ENCODE data around the gene MYRFL.
A peak's percentile ranks its signal among the peaks of the same experiment; 100 is the strongest.

The MYRFL gene

DNA sequence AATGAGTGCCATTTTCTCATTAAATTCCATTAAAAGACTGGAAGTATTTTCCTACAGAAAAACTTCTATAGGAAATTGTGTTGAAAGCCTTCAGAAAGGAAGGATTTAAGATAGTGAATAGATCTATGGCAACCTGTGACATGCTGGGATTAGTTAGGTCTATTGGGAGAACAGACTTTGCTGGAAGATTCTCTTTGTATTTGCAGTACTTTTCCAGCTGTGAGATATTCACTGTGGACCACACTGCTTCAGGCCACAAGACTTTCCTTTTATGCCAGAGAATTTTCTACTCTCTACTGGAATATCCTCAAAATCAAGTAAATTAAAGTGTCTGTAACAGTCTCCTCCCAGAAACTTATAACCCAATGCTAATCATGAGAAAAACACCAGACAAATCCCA lies 136.2 kb downstream of the MYRFL start:
- H3K27me3 ChIP-seq (replicated peaks; ENCODE audit: control insufficient read depth, insufficient read depth, low read length) = no peaks in the 10 kb centered on the region
- H3K36me3 ChIP-seq (ENCODE audit: control insufficient read depth, insufficient read depth, low read length, severe bottlenecking) = no peaks in the 10 kb centered on the region
- no peak overlapping the region for H3K9ac ChIP-seq (ENCODE audit: low read length)
- DNase-seq (ENCODE audit: low read depth) = no peak
- H3K4me1 ChIP-seq (ENCODE audit: control insufficient read depth, insufficient read depth, low read length) = peaks cover 5% of the 10 kb centered on the region
- no peak overlapping the region for H3K4me3 ChIP-seq (ENCODE audit: low read length)
- no peaks in the 10 kb centered on the region for H3K9me3 ChIP-seq (ENCODE audit: control insufficient read depth, low read length)

- peak; percentile 29 for DNase-seq (ENCODE audit: low read depth)
- H3K27me3 ChIP-seq (replicated peaks; ENCODE audit: control insufficient read depth, insufficient read depth, low read length) = no peaks in the 10 kb centered on the region
- no peak overlapping the region for H3K4me3 ChIP-seq (ENCODE audit: low read length)
- no peaks in the 10 kb centered on the region for H3K36me3 ChIP-seq (ENCODE audit: control insufficient read depth, insufficient read depth, low read length, severe bottlenecking)
- H3K4me1 ChIP-seq (ENCODE audit: control insufficient read depth, insufficient read depth, low read length) = peaks cover 13% of the 10 kb centered on the region
- no peak overlapping the region for H3K9ac ChIP-seq (ENCODE audit: low read length)
- no peaks in the 10 kb centered on the region for H3K9me3 ChIP-seq (ENCODE audit: control insufficient read depth, low read length)
Observed at GRCh38 chr12:69966409-69966808, 141.4 kb downstream of the MYRFL start.

GRCh38 chr12:69966839-69967238 lies 141.8 kb downstream of the MYRFL start:
- Histone ChIP-seq H3K4me3 (ENCODE audit: low read length) (no peak overlapping the region), H3K9me3 (ENCODE audit: control insufficient read depth, low read length) (no peaks in the 10 kb centered on the region), H3K4me1 (ENCODE audit: control insufficient read depth, insufficient read depth, low read length) (peaks cover 13% of the 10 kb centered on the region), H3K27me3 (replicated peaks; ENCODE audit: control insufficient read depth, insufficient read depth, low read length) (no peaks in the 10 kb centered on the region), H3K36me3 (ENCODE audit: control insufficient read depth, insufficient read depth, low read length, severe bottlenecking) (no peaks in the 10 kb centered on the region), H3K9ac (ENCODE audit: low read length) (no peak overlapping the region)
- no peak for DNase-seq (ENCODE audit: low read depth)

DNA sequence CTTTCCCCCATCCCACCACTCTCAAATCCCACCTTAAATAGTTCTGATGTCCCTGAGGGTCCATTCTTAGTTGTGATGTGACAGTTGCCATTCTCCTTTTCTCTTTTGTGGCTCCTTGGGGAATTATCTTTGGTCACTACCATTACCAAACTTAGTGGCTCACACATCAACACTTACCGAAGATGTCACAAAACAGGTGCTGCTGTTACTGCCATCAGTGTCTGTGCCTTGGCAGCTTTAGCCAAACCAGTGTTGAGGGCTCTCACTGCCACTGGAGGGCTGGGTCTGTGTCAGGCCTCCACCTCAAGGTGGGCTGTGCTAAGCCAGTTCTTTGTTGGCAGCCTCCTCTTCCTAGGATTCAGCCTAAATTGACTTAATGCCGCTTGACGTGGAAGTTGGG lies 144.0 kb downstream of the MYRFL start:
- no peaks in the 10 kb centered on the region for H3K36me3 ChIP-seq (ENCODE audit: control insufficient read depth, insufficient read depth, low read length, severe bottlenecking)
- no peak overlapping the region for H3K4me3 ChIP-seq (ENCODE audit: low read length)
- H3K9ac ChIP-seq (ENCODE audit: low read length) = no peak overlapping the region
- DNase-seq (ENCODE audit: low read depth) = no peak
- peaks cover 13% of the 10 kb centered on the region for H3K4me1 ChIP-seq (ENCODE audit: control insufficient read depth, insufficient read depth, low read length)
- no peaks in the 10 kb centered on the region for H3K9me3 ChIP-seq (ENCODE audit: control insufficient read depth, low read length)
- no peaks in the 10 kb centered on the region for H3K27me3 ChIP-seq (replicated peaks; ENCODE audit: control insufficient read depth, insufficient read depth, low read length)

DNA sequence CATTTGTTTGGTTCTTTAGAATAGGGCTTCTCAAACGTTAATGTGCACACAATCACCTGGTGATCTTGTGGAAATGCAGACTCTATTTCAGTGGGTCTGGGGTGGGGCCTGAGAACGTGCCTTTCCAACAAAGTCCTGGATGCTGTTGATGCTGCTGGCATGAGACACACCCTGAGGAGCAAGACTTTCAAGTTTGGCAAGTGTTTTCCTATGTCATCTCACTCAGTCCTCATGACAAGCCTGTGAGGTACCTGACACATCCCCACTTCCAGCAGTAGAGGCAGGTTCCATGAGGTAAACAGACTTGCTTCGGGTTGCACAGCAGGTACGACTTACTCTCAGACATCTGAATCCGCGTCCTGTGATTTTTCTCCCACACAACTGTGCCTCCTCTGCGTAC lies 147.1 kb downstream of the MYRFL start:
- Histone ChIP-seq H3K36me3 (ENCODE audit: control insufficient read depth, insufficient read depth, low read length, severe bottlenecking) (no peaks in the 10 kb centered on the region), H3K27me3 (replicated peaks; ENCODE audit: control insufficient read depth, insufficient read depth, low read length) (no peaks in the 10 kb centered on the region), H3K9ac (ENCODE audit: low read length) (no peak overlapping the region), H3K9me3 (ENCODE audit: control insufficient read depth, low read length) (no peaks in the 10 kb centered on the region), H3K4me1 (ENCODE audit: control insufficient read depth, insufficient read depth, low read length) (no peaks in the 10 kb centered on the region), H3K4me3 (ENCODE audit: low read length) (no peak overlapping the region)
- DNase-seq (ENCODE audit: low read depth) = no peak

DNA sequence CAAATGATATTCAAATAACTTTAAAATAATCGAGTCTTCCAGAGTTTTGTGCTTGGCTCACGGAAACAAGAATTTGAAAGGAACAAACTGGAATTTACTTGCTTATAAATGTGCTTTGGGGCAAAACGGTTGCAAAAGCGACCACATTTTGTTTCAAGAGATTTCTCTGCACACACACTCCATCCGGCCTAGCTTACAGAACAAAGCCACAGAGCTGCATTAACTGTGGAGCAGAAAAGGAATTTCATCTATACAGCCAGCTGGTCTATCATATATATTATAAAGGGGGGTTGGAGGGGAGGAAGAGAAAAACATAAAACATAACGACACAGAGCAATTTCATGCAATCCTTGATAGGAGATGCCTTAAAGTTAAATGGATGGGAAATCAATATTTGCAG lies 153.0 kb downstream of the MYRFL start:
- no peak overlapping the region for H3K9ac ChIP-seq (ENCODE audit: low read length)

DNA sequence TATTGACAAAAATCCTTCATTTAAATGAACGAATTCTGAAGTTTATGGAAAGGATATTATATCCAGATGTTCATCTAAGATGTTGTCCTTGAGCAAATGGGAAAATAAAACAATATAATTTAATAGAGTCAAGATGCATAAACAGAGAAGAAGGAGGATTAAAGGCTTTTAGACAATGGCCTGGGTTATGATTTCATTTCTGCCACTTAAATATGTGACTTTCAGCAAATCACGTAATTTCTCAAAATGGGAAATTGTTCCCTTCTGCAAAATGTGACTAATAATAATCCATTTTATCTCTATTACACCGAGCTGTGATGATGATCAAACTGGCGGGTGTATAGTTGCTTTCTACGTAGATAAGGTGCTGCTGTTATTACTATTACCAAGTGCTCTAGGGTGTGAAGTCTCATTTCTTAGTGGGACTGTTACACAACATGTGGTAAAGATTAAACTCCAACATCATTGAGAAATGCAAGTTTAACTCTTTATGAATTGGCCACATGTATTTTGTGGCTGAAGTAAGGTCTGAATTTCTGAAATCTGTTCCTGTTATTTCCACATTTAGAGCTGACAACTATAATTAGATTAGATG lies 157.0 kb downstream of the MYRFL start:
- peak; percentile 35 for DNase-seq (ENCODE audit: low read depth)

More for the DNA sequence above, 153.0 kb downstream of the MYRFL start:
- H3K9me3 ChIP-seq (ENCODE audit: control insufficient read depth, low read length) = peaks cover 7% of the 10 kb centered on the region
- H3K4me1 ChIP-seq (ENCODE audit: control insufficient read depth, insufficient read depth, low read length) = peaks cover 10% of the 10 kb centered on the region
- no peaks in the 10 kb centered on the region for H3K36me3 ChIP-seq (ENCODE audit: control insufficient read depth, insufficient read depth, low read length, severe bottlenecking)
- H3K27me3 ChIP-seq (replicated peaks; ENCODE audit: control insufficient read depth, insufficient read depth, low read length) = no peaks in the 10 kb centered on the region
- no peak overlapping the region for H3K4me3 ChIP-seq (ENCODE audit: low read length)
- peak; percentile 41 for DNase-seq (ENCODE audit: low read depth)

DNA sequence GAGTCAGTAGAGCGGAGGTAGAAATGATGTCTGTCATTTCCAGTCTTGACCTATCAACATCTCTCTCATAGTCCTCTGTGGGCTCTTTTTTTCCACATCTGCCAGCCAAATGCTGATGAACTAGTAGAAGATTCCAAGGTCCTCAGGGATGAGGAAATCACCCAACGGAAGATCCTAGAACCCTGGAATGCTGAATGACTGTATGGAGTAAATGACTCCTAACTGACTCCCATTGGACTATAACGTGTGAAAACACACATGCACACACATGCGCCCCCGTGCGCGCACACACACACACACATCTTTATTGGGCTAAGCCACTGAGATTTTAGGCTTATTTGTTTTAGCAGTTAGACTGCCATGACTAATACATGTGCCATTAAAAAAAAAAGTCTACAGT lies 159.2 kb downstream of the MYRFL start:
- Histone ChIP-seq H3K27me3 (replicated peaks; ENCODE audit: control insufficient read depth, insufficient read depth, low read length) (no peaks in the 10 kb centered on the region), H3K9ac (ENCODE audit: low read length) (no peak overlapping the region), H3K36me3 (ENCODE audit: control insufficient read depth, insufficient read depth, low read length, severe bottlenecking) (no peaks in the 10 kb centered on the region), H3K4me3 (ENCODE audit: low read length) (no peak overlapping the region), H3K4me1 (ENCODE audit: control insufficient read depth, insufficient read depth, low read length) (peaks cover 30% of the 10 kb centered on the region), H3K9me3 (ENCODE audit: control insufficient read depth, low read length) (peaks cover 6% of the 10 kb centered on the region)
- DNase-seq (ENCODE audit: low read depth) = no peak

More for the DNA sequence above, 157.0 kb downstream of the MYRFL start:
- peaks cover 12% of the 10 kb centered on the region for H3K4me1 ChIP-seq (ENCODE audit: control insufficient read depth, insufficient read depth, low read length)
- H3K4me3 ChIP-seq (ENCODE audit: low read length) = no peak overlapping the region
- H3K36me3 ChIP-seq (ENCODE audit: control insufficient read depth, insufficient read depth, low read length, severe bottlenecking) = no peaks in the 10 kb centered on the region
- H3K9me3 ChIP-seq (ENCODE audit: control insufficient read depth, low read length) = peaks cover 7% of the 10 kb centered on the region
- no peak overlapping the region for H3K9ac ChIP-seq (ENCODE audit: low read length)
- H3K27me3 ChIP-seq (replicated peaks; ENCODE audit: control insufficient read depth, insufficient read depth, low read length) = no peaks in the 10 kb centered on the region

DNA sequence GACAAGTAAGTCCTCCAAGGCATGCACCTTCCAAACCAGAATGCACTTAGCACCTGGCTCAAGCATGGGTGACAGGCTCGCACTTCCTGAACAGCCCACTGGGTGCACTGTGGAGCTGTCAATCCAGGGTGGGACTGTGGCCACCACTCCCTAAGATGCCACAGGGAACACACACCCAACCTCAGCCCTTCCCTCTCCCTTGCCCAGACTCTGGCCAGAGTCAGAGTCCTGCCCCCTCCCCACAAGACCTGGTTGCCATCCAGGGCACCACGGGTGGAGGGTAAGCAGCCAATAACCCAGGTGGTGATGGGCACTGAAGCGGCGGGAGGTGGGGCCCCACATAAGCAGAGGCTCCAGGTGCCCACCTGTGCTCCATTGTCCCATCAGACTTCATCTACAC lies 160.6 kb downstream of the MYRFL start:
- Histone ChIP-seq H3K27me3 (replicated peaks; ENCODE audit: control insufficient read depth, insufficient read depth, low read length) (no peaks in the 10 kb centered on the region), H3K4me1 (ENCODE audit: control insufficient read depth, insufficient read depth, low read length) (peaks cover 33% of the 10 kb centered on the region), H3K4me3 (ENCODE audit: low read length) (no peak overlapping the region), H3K9me3 (ENCODE audit: control insufficient read depth, low read length) (no peaks in the 10 kb centered on the region), H3K36me3 (ENCODE audit: control insufficient read depth, insufficient read depth, low read length, severe bottlenecking) (no peaks in the 10 kb centered on the region), H3K9ac (ENCODE audit: low read length) (no peak overlapping the region)
- DNase-seq (ENCODE audit: low read depth) = no peak

GRCh38 chr12:69986114-69986513 lies 161.1 kb downstream of the MYRFL start:
- Histone ChIP-seq H3K4me1 (ENCODE audit: control insufficient read depth, insufficient read depth, low read length) (peaks cover 33% of the 10 kb centered on the region), H3K27me3 (replicated peaks; ENCODE audit: control insufficient read depth, insufficient read depth, low read length) (no peaks in the 10 kb centered on the region), H3K4me3 (ENCODE audit: low read length) (no peak overlapping the region), H3K9ac (ENCODE audit: low read length) (no peak overlapping the region), H3K9me3 (ENCODE audit: control insufficient read depth, low read length) (no peaks in the 10 kb centered on the region), H3K36me3 (ENCODE audit: control insufficient read depth, insufficient read depth, low read length, severe bottlenecking) (no peaks in the 10 kb centered on the region)
- no peak for DNase-seq (ENCODE audit: low read depth)

DNA sequence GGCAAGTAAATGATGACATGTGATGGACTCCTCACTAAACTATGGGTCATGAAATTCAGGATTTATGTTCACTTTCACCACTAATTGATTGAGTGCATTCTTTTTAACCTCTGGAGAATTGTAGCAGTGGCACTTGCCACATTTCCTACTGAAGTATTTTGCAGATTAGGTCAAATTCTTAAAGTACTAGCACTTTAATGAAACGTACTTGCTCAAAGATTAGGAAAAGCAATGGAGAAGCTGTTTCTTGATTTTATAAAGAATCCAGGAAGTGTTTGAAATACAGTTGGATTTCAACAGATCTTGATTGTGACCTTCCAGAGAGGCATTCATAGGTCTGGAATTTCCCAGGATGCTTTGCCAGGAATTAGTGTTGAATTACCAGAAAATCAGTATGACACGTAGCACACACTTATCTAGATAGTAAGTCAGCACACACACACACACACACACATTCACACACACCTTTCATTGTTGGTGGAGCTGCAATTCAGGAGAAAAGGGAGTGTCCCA lies 162.6 kb downstream of the MYRFL start:
- peak; percentile 92 for DNase-seq (ENCODE audit: low read depth)
- Histone ChIP-seq H3K9ac (ENCODE audit: low read length) (peak overlapping the region; percentile 80), H3K4me1 (ENCODE audit: control insufficient read depth, insufficient read depth, low read length) (peaks cover 33% of the 10 kb centered on the region), H3K36me3 (ENCODE audit: control insufficient read depth, insufficient read depth, low read length, severe bottlenecking) (no peaks in the 10 kb centered on the region), H3K9me3 (ENCODE audit: control insufficient read depth, low read length) (no peaks in the 10 kb centered on the region), H3K27me3 (replicated peaks; ENCODE audit: control insufficient read depth, insufficient read depth, low read length) (no peaks in the 10 kb centered on the region), H3K4me3 (ENCODE audit: low read length) (peak overlapping the region; percentile 77)

Data from adipocyte (in vitro differentiated cells).